SIG-M5 (cell line): ENCODE data around the gene STARD8.
"Not testable (repeated sequence)": the region's sequence is repeated elsewhere in the genome, so short reads cannot be mapped to it uniquely, and the experiment has no call there.

Experiments
- DNase-seq: peaks from one replicate; lab custom pipeline; 2025; lab: John Stamatoyannopoulos, UW

STARD8 gene

GRCh38 chrX:68647156-68647957, at the start of gene STARD8:
TSS of gene STARD8 (plus strand) at chrX:68647666. CDS start at chrX:68647883, 217 bp downstream.
- DNase-seq = no peak

GRCh38 chrX:68598841-68599240, 48.6 kb upstream of the STARD8 start:
- no peak for DNase-seq

GRCh38 chrX:68599256-68600152, 48.0 kb upstream of the STARD8 start:
- DNase-seq = no peak

- DNase-seq = not testable (repeated sequence)
Observed at GRCh38 chrX:68604216-68604615, 43.2 kb upstream of the STARD8 start.

- not testable (repeated sequence) for DNase-seq
Observed at GRCh38 chrX:68614733-68615132, 32.7 kb upstream of the STARD8 start.

- DNase-seq = no peak
Observed at GRCh38 chrX:68627986-68628385, 19.5 kb upstream of the STARD8 start.

GRCh38 chrX:68629936-68630335, 17.5 kb upstream of the STARD8 start:
- DNase-seq = not testable (repeated sequence)

GRCh38 chrX:68631336-68631735, 16.1 kb upstream of the STARD8 start:
- no peak for DNase-seq

- no peak for DNase-seq
Observed at GRCh38 chrX:68632491-68632890, 15.0 kb upstream of the STARD8 start.

GRCh38 chrX:68633981-68634380, 13.5 kb upstream of the STARD8 start:
- no peak for DNase-seq

- DNase-seq = no peak
Observed at GRCh38 chrX:68634649-68635227, 12.7 kb upstream of the STARD8 start.

- DNase-seq = no peak
Observed at GRCh38 chrX:68640661-68641060, 6.8 kb upstream of the STARD8 start.

GRCh38 chrX:68644861-68645260, 2.6 kb upstream of the STARD8 start:
- DNase-seq = no peak

- DNase-seq = no peak
Observed at GRCh38 chrX:68646421-68646820, 1.0 kb upstream of the STARD8 start.

- no peak for DNase-seq
Observed at GRCh38 chrX:68648960-68649359, 1.5 kb downstream of the STARD8 start.

- DNase-seq = no peak
Observed at GRCh38 chrX:68650491-68650890, 3.0 kb downstream of the STARD8 start.

- DNase-seq = no peak
Observed at GRCh38 chrX:68651110-68651509, 3.6 kb downstream of the STARD8 start.

GRCh38 chrX:68652326-68653170, 5.1 kb downstream of the STARD8 start:
- DNase-seq = no peak

- no peak for DNase-seq
Observed at GRCh38 chrX:68654693-68655092, 7.2 kb downstream of the STARD8 start.

GRCh38 chrX:68656473-68656872, 9.0 kb downstream of the STARD8 start:
- DNase-seq = not testable (repeated sequence)

- DNase-seq = no peak
Observed at GRCh38 chrX:68658530-68658929, 11.1 kb downstream of the STARD8 start.

- DNase-seq = no peak
Observed at GRCh38 chrX:68659385-68659784, 11.9 kb downstream of the STARD8 start.
